AG04449 (cell line): ENCODE measurements around the gene TRAPPC10.

Experiments
- CTCF ChIA-PET: fragments of 350-600 bp; formaldehyde crosslinking; extraction: SDS; loops from one replicate; lab custom pipeline; 2021; ENCODE audit warnings: antibody characterized with exemption; lab: Yijun Ruan, JAX
- POLR2A ChIA-PET: fragments of 400-600, 350-600 bp; formaldehyde crosslinking; extraction: SDS; loops from one replicate; lab custom pipeline; 2020; ENCODE audit warnings: antibody characterized with exemption, inconsistent platforms; lab: Yijun Ruan, JAX
- DNase-seq: peaks from one replicate; pipeline ENCODE4 v3.0.0-alpha.2; 2010; ENCODE audit warnings: low read depth, low spot score
- H3K4me3 ChIP-seq: 2 replicates; pipeline ENCODE4 v1.5.1; 2011; ENCODE audit warnings: low read depth, mild to moderate bottlenecking, control low read depth, low read length
- CTCF ChIP-seq: IDR thresholded peaks from one replicate; pipeline ENCODE4 v1.5.1; 2011; ENCODE audit warnings: mild to moderate bottlenecking, moderate library complexity, low read length, control low read depth, inconsistent platforms; ENCODE audit not compliant: insufficient read depth; ENCODE audit errors: missing control alignments

Gene TRAPPC10

DNA sequence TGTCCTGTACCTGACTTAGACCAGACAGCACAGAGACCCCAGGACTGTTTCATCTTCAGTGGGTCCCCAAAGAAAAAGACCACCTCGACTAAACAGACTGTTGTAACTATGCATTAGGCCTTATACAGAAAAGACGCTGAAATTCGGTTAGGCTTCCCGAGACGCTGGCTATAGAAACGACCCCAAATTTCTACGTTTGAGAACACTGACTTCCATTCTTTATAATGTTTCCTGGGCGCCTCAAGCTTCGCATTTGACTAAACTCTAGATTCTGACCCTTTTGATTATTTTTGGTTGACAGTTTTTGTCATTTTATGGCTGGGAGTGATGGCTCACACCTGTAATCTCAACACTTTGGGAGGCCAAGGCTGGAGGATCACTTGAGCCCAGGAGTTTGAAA is 986 bp upstream of the TRAPPC10 start:
- POLR2A ChIA-PET: interaction anchor here (0.9 kb wide), 1 partner anchor 15 kb away, joined by 3 read pairs; no protein-coding TSS in a partner anchor
- CTCF ChIA-PET: interaction anchor here (0.8 to 1.3 kb wide), 3 partner anchors 34 to 222 kb away, joined by 3 to 6 read pairs (median 3); no protein-coding TSS in a partner anchor
- DNase-seq: no peak
- TF ChIP-seq CTCF: no peak
- H3K4me3 ChIP-seq: peak overlapping the region; percentile 78

GRCh38 chr21:44012474-44013379 is 618 bp downstream of the TRAPPC10 start:
- H3K4me3 ChIP-seq: peak overlapping the region; percentile 78
- ChIA-PET POLR2A (interaction anchor here (0.8 to 1.0 kb wide), 2 partner anchors 9 to 14 kb away, joined by 3 to 4 read pairs; no protein-coding TSS in a partner anchor), CTCF (interaction anchor here (0.9 to 1.1 kb wide), 3 partner anchors 12 to 37 kb away, joined by 3 to 5 read pairs (median 3); no protein-coding TSS in a partner anchor)
- DNase-seq: no peak
- TF ChIP-seq CTCF: no peak

DNA sequence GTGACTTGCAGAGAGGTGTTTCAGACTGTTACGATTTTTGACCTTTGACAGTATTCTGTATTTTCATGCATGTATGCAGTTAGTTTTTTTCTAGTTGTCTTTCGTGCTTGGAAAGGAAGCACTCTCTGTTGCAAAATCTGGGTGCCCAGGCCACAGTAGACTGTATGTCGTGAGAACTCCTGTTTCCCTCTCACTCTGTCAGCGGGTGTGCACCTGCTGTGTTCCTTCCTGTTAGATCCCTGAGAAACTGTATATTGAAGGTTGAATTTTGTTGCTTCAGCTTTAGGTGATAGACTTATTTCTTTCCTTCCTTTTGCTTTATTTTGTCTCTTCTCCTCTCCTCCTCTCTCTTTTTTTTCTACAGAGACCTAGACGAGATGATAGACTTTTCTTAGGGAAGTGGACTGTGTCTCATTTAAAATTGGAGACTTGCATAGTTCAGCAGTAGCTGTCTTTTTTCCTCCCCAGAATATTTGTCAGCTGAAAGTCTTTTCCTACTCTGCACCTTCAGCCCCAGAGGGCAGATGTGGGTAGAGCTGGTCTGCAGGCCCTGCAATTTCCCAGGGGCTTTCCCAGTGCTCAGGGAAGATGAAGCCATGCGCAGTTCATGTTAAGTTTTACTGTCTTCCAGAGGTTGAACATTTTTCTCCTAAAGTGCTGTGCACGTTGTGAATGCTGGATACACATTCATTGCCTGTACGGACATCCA is 1.4 kb downstream of the TRAPPC10 start:
- POLR2A ChIA-PET: interaction anchor here (0.8 kb wide), 1 partner anchor 13 kb away, joined by 4 read pairs; no protein-coding TSS in a partner anchor
- CTCF ChIA-PET: interaction anchor here (1.1 kb wide), 1 partner anchor 38 kb away, joined by 5 read pairs; no protein-coding TSS in a partner anchor
- DNase-seq: no peak

GRCh38 chr21:44017601-44018000 is 5.5 kb downstream of the TRAPPC10 start:
- DNase-seq: no peak
- no peak for TF ChIP-seq CTCF
- ChIA-PET CTCF (interaction anchor here (1.4 kb wide), 1 partner anchor 27 kb away, joined by 3 read pairs; no protein-coding TSS in a partner anchor), POLR2A (no interaction called here)
- H3K4me3 ChIP-seq: no peak overlapping the region

More for the DNA sequence above, 1.4 kb downstream of the TRAPPC10 start:
- peak overlapping the region; percentile 78 for H3K4me3 ChIP-seq
- TF ChIP-seq CTCF: no peak

- no peak for TF ChIP-seq CTCF
- ChIA-PET CTCF (no interaction called here), POLR2A (no interaction called here)
- no peak for DNase-seq
- H3K4me3 ChIP-seq: no peak overlapping the region
These were observed 6.0 kb downstream of the TRAPPC10 start for GRCh38 chr21:44018127-44018526.
